SHP77 (cell line): Measurements from ENCODE around the gene FAT1.

Experiments used
- DNase-seq, 2 experiments: peaks; one replicate each; lab custom pipeline; 2025; lab: John Stamatoyannopoulos, UW

The FAT1 gene

DNA sequence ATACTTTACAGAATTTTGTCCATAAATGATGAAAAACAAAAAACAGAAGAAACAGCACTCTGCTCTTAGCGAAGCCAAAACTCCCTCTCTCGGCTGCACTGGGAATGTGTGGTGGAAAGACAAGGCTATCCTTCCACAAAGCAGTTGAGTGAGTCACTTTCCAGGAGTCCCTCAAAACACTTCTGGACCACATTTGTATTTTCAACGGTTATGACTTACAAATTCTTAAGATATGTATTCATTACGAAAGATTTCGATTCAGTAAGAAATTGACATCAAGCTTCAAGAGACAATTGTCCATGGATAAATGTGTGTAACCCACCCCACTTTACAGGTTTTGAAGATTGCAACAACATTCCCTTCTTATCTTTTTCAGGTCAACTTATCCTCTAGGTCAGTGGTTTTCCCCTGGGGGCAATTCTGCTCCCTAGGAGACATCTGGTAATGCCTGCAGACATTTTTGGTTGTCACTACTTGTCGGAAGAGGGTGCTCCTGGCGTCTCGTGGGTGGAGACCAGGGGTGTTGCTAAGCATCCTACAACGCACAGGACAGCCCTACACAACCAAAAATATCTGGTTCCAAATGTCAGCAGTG is 101.6 kb downstream of the FAT1 start:
- DNase-seq = no peak

- DNase-seq = no peak
Measured at GRCh38 chr4:186619088-186619487, 104.6 kb downstream of the FAT1 start.

DNA sequence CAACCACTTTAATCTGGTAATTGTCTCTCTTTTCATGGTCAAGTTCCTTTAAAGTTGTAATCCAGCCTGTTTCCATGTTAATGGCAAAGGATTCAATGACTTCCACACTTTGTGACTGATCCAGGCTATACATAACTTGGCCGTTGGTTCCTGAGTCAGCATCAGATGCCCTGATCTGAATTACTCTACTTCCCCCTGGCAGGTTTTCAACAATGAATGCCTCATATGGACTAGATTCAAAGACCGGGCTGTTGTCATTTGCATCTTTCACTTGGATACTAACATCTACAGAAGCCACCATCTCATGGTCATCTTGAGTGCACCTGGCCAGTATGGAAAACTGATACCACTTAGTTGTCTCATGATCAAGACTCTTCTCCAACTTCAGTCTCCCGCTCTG is 105.7 kb downstream of the FAT1 start:
- no peak for DNase-seq

DNA sequence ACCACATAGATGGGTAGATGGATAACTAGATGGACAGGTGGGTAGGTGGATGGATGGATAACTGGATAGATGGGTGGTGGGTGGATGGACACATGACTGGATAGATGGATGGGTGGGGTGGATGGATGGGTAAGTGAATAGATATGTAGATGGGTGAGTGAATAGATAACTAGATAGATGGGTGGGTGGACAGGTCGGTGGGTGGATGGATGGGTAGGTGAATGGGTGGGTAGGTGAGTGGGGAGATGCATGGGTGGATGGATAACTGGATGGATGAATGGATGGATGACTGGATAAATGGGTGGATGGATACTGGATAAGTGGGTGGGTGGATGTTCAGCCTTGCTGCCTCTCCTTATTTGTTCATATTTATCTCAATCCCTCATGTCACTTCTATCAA is 116.2 kb downstream of the FAT1 start:
- DNase-seq = no peak

- DNase-seq = no peak
Measured at GRCh38 chr4:186606591-186606992, 117.1 kb downstream of the FAT1 start.

DNA sequence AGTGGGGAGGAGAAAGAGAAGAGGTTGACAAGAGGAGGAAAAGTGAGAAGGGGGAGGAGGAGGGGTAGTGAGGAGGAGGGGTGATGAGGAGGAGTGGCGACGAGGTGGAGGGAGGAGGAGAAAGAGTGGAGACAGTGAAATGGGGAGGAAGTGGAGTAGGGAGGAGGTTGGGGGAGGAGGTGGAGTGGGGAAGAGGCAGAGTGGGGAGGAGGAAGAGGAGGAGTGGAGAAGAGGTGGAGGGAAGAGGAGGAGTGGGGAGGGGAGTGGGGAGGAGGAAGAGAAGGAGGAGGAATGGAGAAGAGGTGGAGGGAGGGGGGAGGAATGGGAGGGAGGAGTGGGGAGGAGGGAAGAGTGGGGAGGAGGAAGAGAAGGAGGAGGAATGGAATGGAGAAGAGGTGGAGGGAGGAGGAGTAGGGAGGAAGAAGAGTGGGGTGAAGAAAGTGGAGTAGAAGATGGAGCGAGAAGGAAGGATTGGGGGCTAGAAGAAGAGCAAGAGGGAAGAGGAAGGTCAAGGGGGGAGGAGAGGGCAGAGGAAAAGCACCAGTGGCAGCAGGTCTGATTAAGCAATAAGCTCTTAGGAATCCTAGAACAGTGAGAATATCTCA is 118.3 kb downstream of the FAT1 start:
- DNase-seq = no peak

DNA sequence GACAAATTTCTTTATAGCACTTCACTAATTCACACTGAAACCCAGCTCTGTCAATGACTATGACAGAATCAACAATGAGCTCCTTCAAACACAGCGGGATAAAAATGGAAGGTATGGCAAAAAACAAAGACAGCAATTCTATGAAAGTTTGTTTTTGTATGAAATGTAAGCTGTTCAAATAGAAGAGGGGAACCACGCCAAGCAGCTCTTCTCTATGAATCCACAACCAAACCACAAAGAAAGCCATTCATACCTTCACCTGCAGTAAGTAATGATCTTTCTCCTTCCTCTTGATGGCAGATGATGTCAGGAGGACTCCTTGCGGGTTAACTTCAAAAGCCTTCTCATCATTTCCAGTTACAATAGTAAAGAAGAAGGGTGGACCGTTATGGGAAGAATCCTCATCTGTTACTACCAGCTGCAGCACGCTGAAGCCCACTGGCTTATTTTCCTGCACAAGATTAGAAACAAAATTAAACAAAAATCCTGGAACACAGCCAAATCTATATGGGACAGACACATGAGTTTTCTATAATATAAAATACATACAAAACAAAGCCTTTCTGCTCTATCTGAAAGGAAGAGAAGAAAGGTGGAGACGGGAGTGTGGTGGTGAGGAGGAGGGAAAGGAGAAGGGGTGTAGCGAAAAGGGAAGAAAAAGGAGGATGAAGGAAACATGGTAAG is 119.4 kb downstream of the FAT1 start:
- peak; percentile 44 to 66 for DNase-seq

- DNase-seq = no peak
Measured at GRCh38 chr4:186602978-186603377, 120.7 kb downstream of the FAT1 start.

DNA sequence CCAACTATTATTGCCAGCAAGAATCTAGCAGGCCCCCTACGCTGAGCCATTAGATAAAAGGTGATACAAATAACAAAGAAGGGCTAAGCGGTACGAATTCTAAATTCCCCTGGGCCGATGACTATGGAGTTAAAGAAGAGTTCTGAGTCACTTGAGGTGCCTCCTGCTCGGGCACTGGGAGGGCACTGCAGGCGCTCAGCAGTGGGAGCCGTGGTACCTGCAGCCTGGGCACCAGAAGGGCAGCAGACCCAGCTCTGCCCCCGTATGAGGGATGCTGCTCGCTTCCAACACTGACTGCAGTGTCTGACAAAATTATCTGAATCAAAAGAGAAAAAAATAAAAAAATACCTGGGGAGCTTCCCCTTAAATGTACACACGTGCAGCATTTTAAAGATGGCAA is 124.2 kb downstream of the FAT1 start:
- DNase-seq = no peak

GRCh38 chr4:186598686-186599085 is 125.0 kb downstream of the FAT1 start:
- DNase-seq = no peak

DNA sequence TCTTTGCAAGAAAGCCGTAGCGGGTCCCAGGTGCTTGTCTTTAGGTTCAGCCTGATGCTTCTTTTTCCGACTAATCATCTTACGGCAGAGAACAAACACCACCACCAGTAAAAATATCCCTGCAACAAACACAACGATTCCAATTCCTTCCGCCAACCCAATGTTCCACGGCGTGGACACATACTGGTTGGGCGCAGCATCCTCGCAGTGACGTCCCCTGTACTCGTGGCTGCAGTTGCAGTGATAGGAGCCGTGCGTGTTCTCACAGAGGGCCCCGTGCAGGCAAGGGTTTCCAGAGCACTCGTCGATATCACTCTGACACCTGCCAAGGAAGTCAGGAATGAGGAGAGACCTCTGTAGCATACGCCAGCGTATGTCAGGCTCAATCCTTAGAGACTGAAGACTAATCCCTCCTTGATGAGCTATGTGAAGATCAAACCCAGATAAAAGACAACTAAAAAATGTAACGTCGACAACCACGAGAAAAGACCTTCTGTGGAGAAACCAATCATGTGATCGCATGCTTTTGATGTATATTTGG is 126.7 kb downstream of the FAT1 start:
- DNase-seq = no peak

DNA sequence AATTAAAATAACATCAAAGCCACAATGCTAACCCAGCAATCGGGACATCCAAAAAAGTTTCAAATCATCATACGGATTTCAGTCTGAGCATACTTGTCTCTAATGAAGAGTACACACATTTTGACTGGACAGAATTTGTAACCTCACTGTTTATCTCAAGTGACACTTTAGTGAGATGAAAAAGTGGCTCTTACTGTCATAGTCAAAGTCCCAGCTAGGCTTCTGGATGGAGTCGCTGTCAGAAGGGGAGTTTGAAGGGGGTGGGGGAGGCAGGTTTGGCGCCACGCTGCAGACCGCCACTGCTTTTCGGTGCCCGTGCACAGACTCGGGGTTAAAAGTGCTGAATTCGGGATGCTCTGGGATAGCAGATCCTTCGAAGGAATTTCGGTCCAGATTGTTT is 127.3 kb downstream of the FAT1 start:
- DNase-seq = no peak

GRCh38 chr4:186593587-186593973 is 130.1 kb downstream of the FAT1 start:
- DNase-seq = no peak

- no peak for DNase-seq
Measured at GRCh38 chr4:186592966-186593586, 130.6 kb downstream of the FAT1 start.

DNA sequence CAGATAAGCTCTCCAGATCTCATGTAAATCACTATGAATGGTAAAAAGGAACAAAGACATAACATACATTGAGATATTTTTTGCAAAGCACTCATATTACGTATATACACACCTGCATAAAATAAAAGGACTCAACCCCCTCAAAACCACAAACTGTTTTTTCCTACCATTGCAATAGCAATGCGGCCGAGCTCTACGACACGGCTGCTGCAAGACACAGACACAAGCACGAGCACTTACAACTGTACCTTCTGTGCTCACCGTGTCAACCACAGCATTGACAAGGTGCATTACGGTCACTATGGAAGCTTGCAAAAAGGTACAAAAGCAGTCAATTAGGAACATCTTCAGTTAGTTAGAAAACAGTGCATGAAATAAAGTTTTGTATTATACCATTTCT is 131.2 kb downstream of the FAT1 start:
- DNase-seq = no peak

- DNase-seq = no peak
Measured at GRCh38 chr4:186591651-186592050, 132.0 kb downstream of the FAT1 start.

GRCh38 chr4:186588503-186588902 is 135.2 kb downstream of the FAT1 start:
- no peak for DNase-seq

DNA sequence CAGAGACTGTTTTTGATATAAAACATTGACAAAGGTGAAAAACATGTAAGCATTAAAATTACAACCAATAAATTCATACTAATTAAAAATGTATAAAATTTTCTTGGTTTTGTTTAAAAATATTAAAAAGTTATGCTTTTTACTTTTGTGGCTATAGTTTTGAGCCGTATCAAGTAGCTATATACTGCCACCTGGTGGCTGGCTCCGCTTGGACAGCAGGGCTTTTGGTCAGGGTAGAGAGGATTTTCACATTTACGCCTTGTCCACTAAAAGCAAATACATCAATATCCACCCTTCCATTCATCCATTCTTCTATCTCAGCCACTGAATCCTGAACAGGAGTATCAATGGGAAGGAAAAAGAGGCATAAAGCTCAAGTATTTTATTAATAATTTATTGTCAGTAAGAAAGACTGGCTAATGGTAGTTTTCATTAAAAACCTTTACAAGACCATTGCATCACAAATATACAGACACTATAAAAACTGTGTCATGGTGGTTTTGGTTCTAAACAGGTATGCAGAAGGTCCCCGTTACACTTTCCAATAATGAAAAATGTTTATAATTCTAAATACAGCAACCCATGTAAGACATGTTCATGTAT is 136.1 kb downstream of the FAT1 start:
- peak; percentile 1 to 12 for DNase-seq

DNA sequence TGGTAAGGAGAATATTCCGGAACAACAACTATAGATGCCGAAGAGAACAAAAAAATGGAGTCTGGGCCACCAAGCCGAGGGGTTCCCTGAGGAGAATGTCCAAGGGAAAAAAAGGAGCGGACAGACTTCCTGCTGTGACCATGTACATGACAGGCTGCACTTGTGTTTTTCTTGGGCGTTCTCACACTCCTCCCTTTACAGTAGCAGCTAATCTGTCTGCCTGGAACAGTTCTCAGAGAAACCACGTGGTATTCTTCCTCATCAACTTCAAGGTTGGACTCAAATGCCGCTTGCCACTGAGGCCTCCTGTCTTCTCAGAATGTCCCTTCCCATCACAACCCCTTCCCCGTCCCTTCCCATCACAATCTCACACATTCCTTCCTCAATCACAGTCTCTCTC is 137.5 kb downstream of the FAT1 start:
- DNase-seq = no peak

DNA sequence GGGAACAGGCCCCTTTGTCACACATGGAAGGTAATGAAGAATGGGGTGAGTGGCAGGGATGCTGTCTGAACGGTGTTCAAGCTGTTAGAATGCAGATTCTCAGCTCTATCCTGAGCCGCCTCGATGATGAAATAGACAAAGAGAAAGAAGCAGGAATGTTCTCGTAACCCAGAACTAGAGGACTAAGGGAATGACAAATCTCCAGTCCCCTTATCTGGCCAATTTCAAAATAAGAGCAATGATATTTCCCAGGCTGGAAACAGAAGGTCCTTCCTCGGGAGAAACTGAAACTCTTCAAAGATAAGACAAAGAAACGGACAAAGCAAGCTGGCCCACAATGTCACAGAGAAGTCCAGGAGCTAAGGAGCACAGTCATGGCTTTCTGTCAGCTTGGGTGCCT is 138.7 kb downstream of the FAT1 start:
- no peak for DNase-seq

- no peak for DNase-seq
Measured at GRCh38 chr4:186581421-186581820, 142.2 kb downstream of the FAT1 start.

GRCh38 chr4:186580669-186581068 is 143.0 kb downstream of the FAT1 start:
- DNase-seq = no peak
